Neural progenitor cell (in vitro differentiated cells): Measurements from ENCODE around the gene SPATA16.

Source experiments
- EZH2 ChIP-seq: fragments of 200-600 bp; sonication (generic); IDR thresholded peaks from 2 replicates; pipeline ENCODE4 v1.6.1; 2017; ENCODE audit warnings: antibody characterized with exemption, mild to moderate bottlenecking, moderate library complexity
- EZH2phosphoT487 ChIP-seq: fragments of 200-600 bp; sonication (generic); IDR thresholded peaks from 2 replicates; pipeline ENCODE4 v1.6.1; 2017; ENCODE audit warnings: antibody characterized with exemption
- TF ChIP-seq, protein P1 (sequence below): fragments of 200-600 bp; sonication (generic); IDR thresholded peaks from 2 replicates; pipeline ENCODE4 v1.5.1; 2017; ENCODE audit warnings: antibody characterized with exemption, mild to moderate bottlenecking

GRCh38 chr3:172876297-172876696 lies 264.7 kb downstream of the SPATA16 start:
- TF ChIP-seq EZH2 (no peak), EZH2phosphoT487 (no peak)
- TF ChIP-seq, protein P1, sequence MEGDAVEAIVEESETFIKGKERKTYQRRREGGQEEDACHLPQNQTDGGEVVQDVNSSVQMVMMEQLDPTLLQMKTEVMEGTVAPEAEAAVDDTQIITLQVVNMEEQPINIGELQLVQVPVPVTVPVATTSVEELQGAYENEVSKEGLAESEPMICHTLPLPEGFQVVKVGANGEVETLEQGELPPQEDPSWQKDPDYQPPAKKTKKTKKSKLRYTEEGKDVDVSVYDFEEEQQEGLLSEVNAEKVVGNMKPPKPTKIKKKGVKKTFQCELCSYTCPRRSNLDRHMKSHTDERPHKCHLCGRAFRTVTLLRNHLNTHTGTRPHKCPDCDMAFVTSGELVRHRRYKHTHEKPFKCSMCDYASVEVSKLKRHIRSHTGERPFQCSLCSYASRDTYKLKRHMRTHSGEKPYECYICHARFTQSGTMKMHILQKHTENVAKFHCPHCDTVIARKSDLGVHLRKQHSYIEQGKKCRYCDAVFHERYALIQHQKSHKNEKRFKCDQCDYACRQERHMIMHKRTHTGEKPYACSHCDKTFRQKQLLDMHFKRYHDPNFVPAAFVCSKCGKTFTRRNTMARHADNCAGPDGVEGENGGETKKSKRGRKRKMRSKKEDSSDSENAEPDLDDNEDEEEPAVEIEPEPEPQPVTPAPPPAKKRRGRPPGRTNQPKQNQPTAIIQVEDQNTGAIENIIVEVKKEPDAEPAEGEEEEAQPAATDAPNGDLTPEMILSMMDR, result no peak
